Adrenal gland (tissue), 12 donors: Measurements from ENCODE around the gene KLF15. TPM values are rescaled to one million over a fixed set of nuclear protein-coding genes. Genes with fewer than 3 reads are reported as not detected.

Experiments
- DNase-seq, 7 donors: peaks; one replicate each; pipeline ENCODE4 v3.0.0-alpha.2; 2019 to 2020
- H3K27ac ChIP-seq, 5 donors: fragments of 200-600 bp; sonication (generic) in 4 of 5; 1 replicate in 3 of 5; 2 replicates in 2 of 5; pipeline versions ENCODE4 v1.5.1 to v1.8.0; 2016 to 2020; ENCODE audit warnings: mild to moderate bottlenecking in 1 of 5
- H3K27me3 ChIP-seq: fragments of 200-600 bp; 2 replicates; pipeline ENCODE4 v1.8.0; 2021
- H3K36me3 ChIP-seq, 2 donors: fragments of 200-600 bp; replicated peaks in 1 of 2; 1 replicate in 1 of 2; 2 replicates in 1 of 2; pipeline versions ENCODE4 v1.5.1 to v1.8.0; 2018 to 2022
- H3K4me1 ChIP-seq, 2 donors: fragments of 200-600 bp; replicated peaks in 1 of 2; 1 replicate in 1 of 2; 2 replicates in 1 of 2; pipeline versions ENCODE4 v1.5.1 to v1.8.0; 2018 to 2021
- H3K4me3 ChIP-seq, 4 donors: fragments of 200-600 bp; sonication (generic) in 3 of 4; one replicate each; pipeline ENCODE4 v1.5.1; 2016 to 2018
- H3K9me3 ChIP-seq, 3 donors: fragments of 200-600 bp; sonication (generic) in 1 of 3; replicated peaks in 1 of 3; 1 replicate in 2 of 3; 2 replicates in 1 of 3; pipeline versions ENCODE4 v1.5.1 to v1.8.0; 2016 to 2021
- CTCF ChIP-seq, 6 experiments: fragments of 450-650 bp in 4 of 6; fragments of 200-600 bp in 2 of 6; sonication (generic) in 1 of 6; IDR thresholded peaks; 1 replicate in 5 of 6; 2 replicates in 1 of 6; pipeline versions ENCODE4 v1.5.1 to v1.8.0; 2016 to 2021; ENCODE audit warnings: antibody characterized with exemption in 6 of 6, mild to moderate bottlenecking in 2 of 6, moderate library complexity in 1 of 6
- POLR2A ChIP-seq, 2 donors: fragments of 450-650 bp; IDR thresholded peaks; one replicate each; pipeline ENCODE4 v1.6.1; 2017; ENCODE audit warnings: antibody characterized with exemption in 2 of 2, mild to moderate bottlenecking in 2 of 2, moderate library complexity in 1 of 2
- WGBS, 4 donors: extraction: QIAGEN DNeasy Blood & Tissue Kit in 2 of 4; methylation state at CpG; one replicate each; pipeline versions ENCODE4 v1.1.5 to v1.1.7; 2013 to 2017; 5-methylcytosine and 5-hydroxymethylcytosine counted together
- intact Hi-C, 2 donors: fragments of 100-400 bp; cut with DNase I; formaldehyde crosslinking; loops; one replicate each; pipeline versions ENCODE4 v1.14.1 to v1.15.0; 2022 to 2023
- polyA plus RNA-seq, 3 donors: library from polyadenylated mRNA; stranded (reverse); fragments of 200-250 nt in 2 of 3; fragments of 350-450 nt in 1 of 3; fragmentation: Illumina TruSeq in 1 of 3; extraction: RNeasy Lipid Tissue Mini Kit (QIAGEN cat#74804) in 1 of 3; gene quantifications; one replicate each; pipeline ENCODE4 v1.2.3, GENCODE V29; 2013 to 2014
- total RNA-seq, 9 donors: library from RNA; depleted of rRNA in 4 of 9; stranded (reverse); fragments of >200 nt in 4 of 9; fragments of 120-200 nt in 1 of 9; fragmentation: NEBNext Ultra II Directional in 1 of 9; extraction: Animal tissue kit (Norgen Biotek cat#: 25700) in 1 of 9; gene quantifications; one replicate each; pipeline versions ENCODE4 v1.1.0 to v1.2.4, GENCODE V29; 2013 to 2023
- donor health status: healthy with polysubstance abuse.
- donor health status: Bipolar disorder and iron deficiency.
- donor health status: DM: yes; HTN: yes; CAD: no.
- donor health status: DM: no; HTN: no; CAD: no.
- donor health status: DM: no; HTN: no; CAD: no.
- donor health status: DM: yes; HTN: yes; CAD: no.

Gene KLF15
- total and polyA plus RNA-seq, 12 donors, result 2.0 to 22.4 (median 11.8) TPM

- H3K27ac ChIP-seq, result no peak overlapping the region
Observed at GRCh38 chr3:126316031-126316461, 41.2 kb downstream of the KLF15 start.

GRCh38 chr3:126314790-126315658 is 42.2 kb downstream of the KLF15 start:
- DNase-seq, result peak in 1 of 7 donors; percentile 8
- no peak for TF ChIP-seq POLR2A (IDR thresholded peaks at IDR 0.05)
- TF ChIP-seq CTCF (IDR thresholded peaks at IDR 0.05), result no peak
- intact Hi-C loops, result no loop called here
- H3K4me1 ChIP-seq, result no peaks in the 10 kb centered on the region
- WGBS, 4 donors, result 75 to 80% (median 75%) methylated on average over 11 of the region's 11 CpGs
- peak overlapping the region in 1 of 5 donors; percentile 20 for H3K27ac ChIP-seq
- H3K9me3 ChIP-seq, result no peaks in the 10 kb centered on the region
- no peaks in the 10 kb centered on the region for H3K36me3 ChIP-seq
- H3K27me3 ChIP-seq, result no peaks in the 10 kb centered on the region
- no peak overlapping the region for H3K4me3 ChIP-seq

More at GRCh38 chr3:126316031-126316461, 41.2 kb downstream of the KLF15 start:
- 77 to 89% (median 84%) methylated on average over 12 of the region's 12 CpGs for WGBS, 4 donors
- Histone ChIP-seq H3K36me3 (no peaks in the 10 kb centered on the region), H3K4me3 (no peak overlapping the region), H3K4me1 (no peaks in the 10 kb centered on the region), H3K9me3 (no peaks in the 10 kb centered on the region), H3K27me3 (no peaks in the 10 kb centered on the region)
- intact Hi-C loops, result no loop called here
- TF ChIP-seq POLR2A (IDR thresholded peaks at IDR 0.05) (no peak), CTCF (IDR thresholded peaks at IDR 0.05) (no peak)
- no peak for DNase-seq

GRCh38 chr3:126314305-126314789 is 42.9 kb downstream of the KLF15 start:
- TF ChIP-seq CTCF (IDR thresholded peaks at IDR 0.05) (no peak), POLR2A (IDR thresholded peaks at IDR 0.05) (no peak)
- H3K36me3 ChIP-seq, result no peaks in the 10 kb centered on the region
- intact Hi-C loops, result no loop called here
- no peaks in the 10 kb centered on the region for H3K27me3 ChIP-seq
- H3K9me3 ChIP-seq, result no peaks in the 10 kb centered on the region
- H3K4me1 ChIP-seq, result no peaks in the 10 kb centered on the region
- H3K27ac ChIP-seq, result no peak overlapping the region
- DNase-seq, result peak in 1 of 7 donors; percentile 5
- 58 to 76% (median 72%) methylated on average over 2 to 4 of the region's 4 CpGs for WGBS, 4 donors
- no peak overlapping the region for H3K4me3 ChIP-seq

- DNase-seq, result peak in 1 of 7 donors; percentile 11
Observed at GRCh38 chr3:126313580-126314304, 43.5 kb downstream of the KLF15 start.

More at GRCh38 chr3:126313580-126314304, 43.5 kb downstream of the KLF15 start:
- no peak for TF ChIP-seq POLR2A (IDR thresholded peaks at IDR 0.05)
- TF ChIP-seq CTCF (IDR thresholded peaks at IDR 0.05), result no peak
- Histone ChIP-seq H3K36me3 (no peaks in the 10 kb centered on the region), H3K9me3 (no peaks in the 10 kb centered on the region), H3K27ac (no peak overlapping the region), H3K4me3 (no peak overlapping the region), H3K27me3 (no peaks in the 10 kb centered on the region), H3K4me1 (no peaks in the 10 kb centered on the region)
- intact Hi-C loops, result no loop called here
- WGBS, 4 donors, result 87 to 90% (median 88%) methylated on average over 5 to 6 of the region's 6 CpGs
